ENCODE measurements around the gene FARP1.

DNA sequence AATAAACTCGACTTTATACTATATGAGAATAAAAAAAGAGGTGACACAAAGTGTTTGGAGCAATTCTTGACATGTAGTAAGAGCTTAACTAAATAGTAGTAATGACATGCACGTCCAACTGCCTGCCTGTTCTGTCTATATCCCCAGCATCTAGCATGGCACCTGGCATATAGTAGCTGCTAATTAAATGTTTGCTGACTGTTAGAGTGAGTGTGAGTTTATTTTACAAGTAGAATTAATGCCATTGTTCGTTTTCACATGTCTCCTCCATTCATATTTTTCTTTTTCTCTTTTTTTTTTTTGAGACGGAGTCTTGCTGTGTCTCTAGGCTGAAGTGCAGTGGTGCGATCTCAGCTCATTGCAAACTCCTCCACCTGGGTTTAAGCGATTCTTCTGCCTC is 72.6 kb downstream of the FARP1 start:
- TF ChIP-seq, protein P1, sequence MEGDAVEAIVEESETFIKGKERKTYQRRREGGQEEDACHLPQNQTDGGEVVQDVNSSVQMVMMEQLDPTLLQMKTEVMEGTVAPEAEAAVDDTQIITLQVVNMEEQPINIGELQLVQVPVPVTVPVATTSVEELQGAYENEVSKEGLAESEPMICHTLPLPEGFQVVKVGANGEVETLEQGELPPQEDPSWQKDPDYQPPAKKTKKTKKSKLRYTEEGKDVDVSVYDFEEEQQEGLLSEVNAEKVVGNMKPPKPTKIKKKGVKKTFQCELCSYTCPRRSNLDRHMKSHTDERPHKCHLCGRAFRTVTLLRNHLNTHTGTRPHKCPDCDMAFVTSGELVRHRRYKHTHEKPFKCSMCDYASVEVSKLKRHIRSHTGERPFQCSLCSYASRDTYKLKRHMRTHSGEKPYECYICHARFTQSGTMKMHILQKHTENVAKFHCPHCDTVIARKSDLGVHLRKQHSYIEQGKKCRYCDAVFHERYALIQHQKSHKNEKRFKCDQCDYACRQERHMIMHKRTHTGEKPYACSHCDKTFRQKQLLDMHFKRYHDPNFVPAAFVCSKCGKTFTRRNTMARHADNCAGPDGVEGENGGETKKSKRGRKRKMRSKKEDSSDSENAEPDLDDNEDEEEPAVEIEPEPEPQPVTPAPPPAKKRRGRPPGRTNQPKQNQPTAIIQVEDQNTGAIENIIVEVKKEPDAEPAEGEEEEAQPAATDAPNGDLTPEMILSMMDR (IDR thresholded peaks at IDR 0.05) = no peak
- TF ChIP-seq POLR2A (IDR thresholded peaks at IDR 0.05) = no peak
